Transverse colon (tissue), 4 donors: ENCODE measurements around the gene SYT2. TPM values are rescaled to one million over a fixed set of nuclear protein-coding genes. Genes with fewer than 3 reads are reported as not detected.

Experiments used
- DNase-seq: peaks from one replicate; pipeline ENCODE4 v3.0.0-alpha.2; 2019
- H3K27ac ChIP-seq, 4 donors: fragments of 200-600 bp; sonication (generic); 2 replicates each; pipeline ENCODE4 v1.5.1; 2016 to 2018; ENCODE audit warnings: inconsistent platforms in 4 of 4
- H3K27me3 ChIP-seq: fragments of 200-600 bp; sonication (generic); 2 replicates; pipeline ENCODE4 v1.5.1; 2017; ENCODE audit warnings: inconsistent platforms
- H3K36me3 ChIP-seq, 4 donors: fragments of 200-600 bp; sonication (generic); 2 replicates each; pipeline ENCODE4 v1.5.1; 2017 to 2019; ENCODE audit warnings: inconsistent platforms in 4 of 4
- H3K4me1 ChIP-seq, 4 donors: fragments of 200-600 bp; sonication (generic); 2 replicates each; pipeline ENCODE4 v1.5.1; 2017 to 2020; ENCODE audit warnings: inconsistent platforms in 4 of 4
- H3K4me3 ChIP-seq, 4 donors: fragments of 200-600 bp; sonication (generic); 1 replicate in 1 of 4; 2 replicates in 3 of 4; pipeline versions ENCODE4 v1.5.1 to v1.6.1; 2017 to 2019; ENCODE audit warnings: inconsistent platforms in 4 of 4
- H3K9me3 ChIP-seq, 2 donors: fragments of 200-600 bp; sonication (generic); 2 replicates each; pipeline ENCODE4 v1.5.1; 2017 to 2019; ENCODE audit warnings: inconsistent platforms in 2 of 2
- CTCF ChIP-seq, 5 experiments: fragments of 200-600 bp in 3 of 5; fragments of 450-650 bp in 2 of 5; sonication (generic) in 3 of 5; IDR thresholded peaks; 1 replicate in 2 of 5; 2 replicates in 3 of 5; pipeline ENCODE4 v1.5.1; 2016 to 2017; ENCODE audit warnings: antibody characterized with exemption in 5 of 5, inconsistent platforms in 3 of 5, mild to moderate bottlenecking in 2 of 5, moderate library complexity in 1 of 5
- EP300 ChIP-seq: sonication (generic); formaldehyde crosslinking; IDR thresholded peaks from one replicate; pipeline ENCODE4 v1.6.1; 2017; ENCODE audit warnings: antibody characterized with exemption, low read depth
- POLR2A ChIP-seq: fragments of 450-650 bp; IDR thresholded peaks from one replicate; pipeline ENCODE4 v1.6.1; 2016; ENCODE audit warnings: antibody characterized with exemption, mild to moderate bottlenecking, moderate library complexity
- POLR2AphosphoS5 ChIP-seq, 3 donors: sonication (generic); formaldehyde crosslinking; IDR thresholded peaks; one replicate each; pipeline ENCODE4 v1.6.1; 2016; ENCODE audit warnings: antibody characterized with exemption in 3 of 3
- WGBS, 2 donors: methylation state at CpG; one replicate each; pipeline ENCODE4 v1.1.5; 2018; ENCODE audit warnings: low coverage in 1 of 2; 5-methylcytosine and 5-hydroxymethylcytosine counted together
- in situ Hi-C, 4 donors: fragments of 200-750 bp; cut with MboI; loops; one replicate each; pipeline versions ENCODE4 v1.15.0 to v1.15.1; 2017; ENCODE audit warnings: low sequenced_read_pairs in 3 of 4, low pct_ligation_motif_present in 1 of 4, low pct_unique_long_range_greater_than_20kb in 1 of 4
- intact Hi-C: fragments of 100-400 bp; cut with DNase I; formaldehyde crosslinking; loops from one replicate; pipeline ENCODE4 v1.15.1; 2023; ENCODE audit warnings: low total_unique reads
- total RNA-seq, 4 donors: library from RNA; depleted of rRNA; stranded (reverse); fragments of >200 nt; gene quantifications; one replicate each; pipeline ENCODE4 v1.1.0, GENCODE V29; 2016

SYT2 gene
- total RNA-seq, 4 donors from 2014 or later, result 0.16 to 0.40 TPM; not detected in 2

GRCh38 chr1:202698276-202698675 lies 12.0 kb downstream of the SYT2 start:
- no peak overlapping the region for H3K4me3 ChIP-seq
- intact Hi-C loops, result no loop called here
- no peak overlapping the region for H3K27ac ChIP-seq
- 60 to 68% methylated on average over 1 to 8 of the region's 8 CpGs for WGBS, 2 donors
- in situ Hi-C loops, result no loop called here
- H3K4me1 ChIP-seq, result no peaks in the 10 kb centered on the region
- peaks cover 35% of the 10 kb centered on the region for H3K27me3 ChIP-seq
- H3K36me3 ChIP-seq, result no peaks in the 10 kb centered on the region
- TF ChIP-seq POLR2A (no peak), POLR2AphosphoS5 (IDR thresholded peaks at IDR 0.05) (no peak), EP300 (no peak), CTCF (IDR thresholded peaks at IDR 0.05) (no peak)
- DNase-seq, result no peak
- H3K9me3 ChIP-seq, result no peaks in the 10 kb centered on the region

DNA sequence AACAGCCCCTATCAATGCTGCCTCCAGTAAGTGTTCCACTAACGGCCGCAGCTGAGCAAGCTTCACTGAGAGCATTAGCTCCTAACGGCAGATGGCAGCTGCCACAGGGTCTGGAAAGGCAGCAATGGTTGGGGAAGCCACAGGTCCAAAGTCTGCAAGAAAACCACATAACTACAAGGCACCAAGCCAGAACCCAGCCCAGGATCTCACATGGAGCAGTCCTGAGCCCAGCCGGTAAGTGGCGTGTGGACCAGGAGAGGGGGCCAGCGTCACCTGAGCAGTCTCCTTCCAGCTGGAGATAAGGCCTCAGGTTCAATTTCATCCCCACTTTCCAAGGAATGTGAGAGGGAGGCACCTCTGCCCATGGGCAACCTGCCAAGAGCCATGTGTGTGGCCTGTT lies 13.2 kb downstream of the SYT2 start:
- DNase-seq, result peak; percentile 67
- in situ Hi-C loops, result no loop called here
- Histone ChIP-seq H3K4me1 (no peaks in the 10 kb centered on the region), H3K9me3 (no peaks in the 10 kb centered on the region), H3K27me3 (peaks cover 26% of the 10 kb centered on the region), H3K36me3 (no peaks in the 10 kb centered on the region), H3K27ac (no peak overlapping the region), H3K4me3 (no peak overlapping the region)
- intact Hi-C loops, result no loop called here
- 41% methylated on average over 6 of the region's 6 CpGs; no CpG with 5 or more reads in 1 of the 2 donors for WGBS, 2 donors
- TF ChIP-seq POLR2A, result no peak
- no peak for TF ChIP-seq POLR2AphosphoS5 (IDR thresholded peaks at IDR 0.05)
- TF ChIP-seq CTCF (IDR thresholded peaks at IDR 0.05), result peak in 2 of 5 experiments; percentile 15 to 34
- TF ChIP-seq EP300, result no peak

GRCh38 chr1:202694314-202694713 lies 15.9 kb downstream of the SYT2 start:
- intact Hi-C loops, result no loop called here

DNA sequence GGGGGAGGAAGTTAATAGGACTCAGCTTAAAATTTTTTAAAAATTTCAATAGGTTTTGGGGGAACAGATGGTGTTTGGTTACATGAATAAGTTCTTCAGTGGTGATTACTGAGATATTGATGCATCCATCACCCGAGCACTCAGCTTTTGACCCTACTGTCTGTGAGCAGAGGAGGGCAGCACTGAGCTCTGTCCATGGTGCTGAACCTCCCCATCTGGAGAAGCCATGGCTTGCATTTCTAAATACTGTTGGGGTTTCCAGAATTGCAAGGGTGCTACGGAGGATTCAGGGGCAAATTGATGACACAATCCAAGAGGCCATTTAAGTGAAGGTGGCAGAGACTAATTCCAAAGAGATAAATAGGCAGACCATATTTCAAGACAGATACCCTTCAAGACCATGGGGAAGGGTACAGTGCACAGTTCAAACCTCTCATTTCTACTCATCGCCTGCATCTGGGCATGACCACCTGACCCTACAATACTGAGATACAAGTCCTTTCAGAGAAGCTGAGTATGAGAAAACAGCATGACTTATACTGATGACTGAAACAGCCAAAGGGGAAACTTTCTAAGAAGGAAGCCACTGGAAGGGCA lies 17.2 kb downstream of the SYT2 start:
- no peak overlapping the region for H3K4me3 ChIP-seq
- in situ Hi-C loops (no loop called here), intact Hi-C loops (no loop called here)
- DNase-seq, result peak; percentile 61
- H3K27me3 ChIP-seq, result peaks cover 32% of the 10 kb centered on the region
- no peak overlapping the region for H3K27ac ChIP-seq
- no peaks in the 10 kb centered on the region for H3K9me3 ChIP-seq
- H3K4me1 ChIP-seq, result no peaks in the 10 kb centered on the region
- TF ChIP-seq CTCF (IDR thresholded peaks at IDR 0.05) (peak; percentile 27 to 45 (median 43)), EP300 (no peak), POLR2A (no peak), POLR2AphosphoS5 (IDR thresholded peaks at IDR 0.05) (no peak)
- H3K36me3 ChIP-seq, result no peaks in the 10 kb centered on the region
- 0 to 35% methylated on average over 1 to 3 of the region's 3 CpGs for WGBS, 2 donors

More at GRCh38 chr1:202694314-202694713, 15.9 kb downstream of the SYT2 start:
- no peaks in the 10 kb centered on the region for H3K4me1 ChIP-seq
- 40 to 42% methylated on average over 3 to 5 of the region's 5 CpGs for WGBS, 2 donors
- TF ChIP-seq POLR2AphosphoS5 (IDR thresholded peaks at IDR 0.05) (no peak), CTCF (IDR thresholded peaks at IDR 0.05) (no peak), EP300 (no peak), POLR2A (no peak)
- no peak overlapping the region for H3K27ac ChIP-seq
- H3K27me3 ChIP-seq, result peaks cover 32% of the 10 kb centered on the region
- no peaks in the 10 kb centered on the region for H3K36me3 ChIP-seq
- no peak overlapping the region for H3K4me3 ChIP-seq
- no peak for DNase-seq
- in situ Hi-C loops, result no loop called here
- H3K9me3 ChIP-seq, result no peaks in the 10 kb centered on the region
